COR-L47 (cell line): ENCODE measurements around the gene SLC22A8.
"Not testable (repeated sequence)": the region's sequence is repeated elsewhere in the genome, so short reads cannot be mapped to it uniquely, and the experiment has no call there.

Experiments used
- DNase-seq: peaks from one replicate; lab custom pipeline; 2025; lab: John Stamatoyannopoulos, UW

Gene SLC22A8, protein sequence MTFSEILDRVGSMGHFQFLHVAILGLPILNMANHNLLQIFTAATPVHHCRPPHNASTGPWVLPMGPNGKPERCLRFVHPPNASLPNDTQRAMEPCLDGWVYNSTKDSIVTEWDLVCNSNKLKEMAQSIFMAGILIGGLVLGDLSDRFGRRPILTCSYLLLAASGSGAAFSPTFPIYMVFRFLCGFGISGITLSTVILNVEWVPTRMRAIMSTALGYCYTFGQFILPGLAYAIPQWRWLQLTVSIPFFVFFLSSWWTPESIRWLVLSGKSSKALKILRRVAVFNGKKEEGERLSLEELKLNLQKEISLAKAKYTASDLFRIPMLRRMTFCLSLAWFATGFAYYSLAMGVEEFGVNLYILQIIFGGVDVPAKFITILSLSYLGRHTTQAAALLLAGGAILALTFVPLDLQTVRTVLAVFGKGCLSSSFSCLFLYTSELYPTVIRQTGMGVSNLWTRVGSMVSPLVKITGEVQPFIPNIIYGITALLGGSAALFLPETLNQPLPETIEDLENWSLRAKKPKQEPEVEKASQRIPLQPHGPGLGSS

DNA sequence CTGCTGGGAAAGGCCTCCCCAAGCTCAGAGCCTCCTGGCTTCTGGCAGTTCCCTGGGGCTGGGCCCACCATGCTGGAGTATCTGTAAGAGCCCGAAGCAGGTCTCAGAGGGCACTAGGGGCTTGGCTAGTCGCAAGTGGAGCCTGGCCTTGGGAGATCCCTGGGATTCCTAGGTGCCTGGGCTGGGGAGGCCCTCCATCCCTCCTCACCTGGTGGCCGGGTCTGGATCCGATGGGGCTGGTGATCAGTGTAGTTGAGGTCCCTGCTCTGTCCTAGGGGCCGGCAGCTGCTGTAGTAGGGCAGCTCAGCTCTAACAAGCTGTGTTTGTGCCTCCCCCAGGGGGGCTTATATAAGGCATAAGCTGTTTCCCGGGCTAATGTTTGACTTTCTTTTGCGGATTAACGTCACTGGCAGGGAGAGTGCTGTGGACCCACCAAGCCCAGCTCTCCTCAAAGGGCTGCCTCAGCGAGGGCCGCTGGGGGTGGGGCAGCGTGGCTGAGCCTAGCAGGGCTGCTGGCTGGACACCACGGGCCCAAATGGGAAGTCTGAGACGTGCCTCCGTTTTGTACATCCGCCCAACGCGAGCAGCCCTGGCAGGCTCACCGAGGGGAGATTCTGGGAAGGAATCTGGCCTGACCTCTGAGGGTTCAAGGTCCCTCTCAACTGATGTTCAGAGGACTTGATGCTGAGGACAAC, at the start of gene SLC22A8:
Gene SLC22A8 (minus strand): TSS at position 321 of the 695 bp plus-strand sequence. CDS start 883 bp downstream, outside the sequence.
- DNase-seq: no peak

DNA sequence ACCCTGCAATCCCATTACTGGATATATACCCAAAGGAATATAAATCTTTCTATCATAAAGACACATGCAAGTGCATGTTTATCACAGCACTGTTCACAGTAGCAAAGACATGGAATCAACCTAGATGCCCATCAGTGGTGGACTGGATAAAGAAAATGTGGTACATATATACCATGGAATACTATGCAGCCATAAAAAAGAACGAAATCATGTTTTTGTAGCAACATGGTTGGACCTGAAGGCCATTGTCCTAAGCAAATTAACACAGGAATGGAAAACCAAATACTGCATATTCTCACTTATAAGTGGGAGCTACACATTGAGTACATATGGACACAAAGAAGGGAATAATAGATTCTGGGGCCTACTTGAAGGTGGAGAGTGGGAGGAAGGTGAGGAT, 30.6 kb upstream of the SLC22A8 start:
- not testable (repeated sequence) for DNase-seq

DNA sequence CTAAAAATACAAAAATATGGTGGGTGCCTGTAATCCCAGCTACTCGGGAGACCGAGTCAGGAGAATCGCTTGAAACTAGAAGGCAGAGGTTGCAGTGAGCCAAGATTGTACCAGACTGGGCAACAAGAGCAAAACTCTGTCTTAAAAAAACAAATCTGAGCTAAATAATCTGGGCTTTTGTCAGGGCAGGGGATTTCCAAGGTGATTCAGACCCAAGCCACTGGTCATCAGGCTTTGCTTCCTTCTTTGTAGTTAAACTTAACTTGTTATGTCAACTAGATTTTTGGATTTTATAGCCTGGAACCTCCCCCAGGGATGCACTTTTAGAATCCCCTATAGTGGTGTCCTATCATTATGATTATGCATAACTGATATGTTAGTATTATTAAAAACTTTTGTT, 27.0 kb upstream of the SLC22A8 start:
- DNase-seq: no peak

DNA sequence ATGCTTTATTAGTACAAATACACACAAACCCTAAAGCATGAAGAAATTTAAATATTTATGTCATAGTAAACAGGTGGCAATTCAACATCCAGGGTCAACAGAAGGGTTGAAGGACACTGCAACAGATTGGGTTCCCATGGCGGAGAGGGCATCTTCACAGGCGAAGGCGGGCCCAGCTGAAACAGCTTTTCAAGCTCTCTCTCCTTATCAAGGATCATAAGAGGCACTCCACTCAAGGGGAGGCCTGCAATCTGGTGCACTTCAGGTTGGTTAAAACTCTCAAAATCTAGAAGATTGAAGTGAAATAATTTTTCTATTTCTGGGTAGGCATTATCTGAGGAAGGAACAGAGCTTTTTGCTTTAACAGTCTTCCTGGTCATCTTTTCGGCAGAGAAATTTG, 16.8 kb upstream of the SLC22A8 start:
- DNase-seq: no peak

DNA sequence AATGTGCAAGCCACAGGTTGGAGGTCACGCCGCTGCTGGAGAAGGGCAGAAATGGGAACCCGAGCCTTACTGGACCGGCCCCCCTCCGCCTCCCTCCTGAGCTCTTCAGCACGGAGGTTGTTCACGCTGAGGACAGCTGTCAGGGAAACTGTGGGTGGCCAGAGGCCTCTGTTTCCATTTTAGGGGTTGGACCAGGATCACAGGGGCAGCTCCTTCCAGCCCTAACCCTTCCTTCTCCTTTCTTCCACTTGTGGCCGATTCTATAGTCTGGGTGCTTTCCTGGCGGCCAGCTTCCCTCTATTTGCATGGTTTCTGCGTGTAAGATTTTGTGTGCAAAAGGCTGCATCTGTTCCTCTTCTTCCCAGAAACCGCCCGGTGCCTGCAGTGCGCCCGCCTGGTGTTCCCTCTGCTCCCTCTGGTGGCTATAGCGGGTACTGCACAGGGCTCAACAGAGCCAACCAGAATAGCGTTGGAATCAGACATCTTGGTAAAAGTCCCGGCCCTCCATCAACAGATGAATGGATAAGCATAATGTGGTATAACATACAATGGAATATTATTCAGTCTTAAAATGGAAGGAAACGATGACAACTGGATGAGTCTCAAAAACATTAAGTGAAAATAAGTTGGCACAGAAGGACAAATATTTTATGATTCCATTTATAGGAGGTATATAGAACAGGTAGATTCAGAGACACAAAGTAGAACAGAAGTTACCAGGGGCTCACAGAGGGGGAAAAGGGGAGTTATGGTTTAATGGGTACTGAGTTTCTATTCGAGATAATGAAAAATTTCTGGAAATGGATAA, 8.4 kb upstream of the SLC22A8 start:
- peak; percentile 63 for DNase-seq

DNA sequence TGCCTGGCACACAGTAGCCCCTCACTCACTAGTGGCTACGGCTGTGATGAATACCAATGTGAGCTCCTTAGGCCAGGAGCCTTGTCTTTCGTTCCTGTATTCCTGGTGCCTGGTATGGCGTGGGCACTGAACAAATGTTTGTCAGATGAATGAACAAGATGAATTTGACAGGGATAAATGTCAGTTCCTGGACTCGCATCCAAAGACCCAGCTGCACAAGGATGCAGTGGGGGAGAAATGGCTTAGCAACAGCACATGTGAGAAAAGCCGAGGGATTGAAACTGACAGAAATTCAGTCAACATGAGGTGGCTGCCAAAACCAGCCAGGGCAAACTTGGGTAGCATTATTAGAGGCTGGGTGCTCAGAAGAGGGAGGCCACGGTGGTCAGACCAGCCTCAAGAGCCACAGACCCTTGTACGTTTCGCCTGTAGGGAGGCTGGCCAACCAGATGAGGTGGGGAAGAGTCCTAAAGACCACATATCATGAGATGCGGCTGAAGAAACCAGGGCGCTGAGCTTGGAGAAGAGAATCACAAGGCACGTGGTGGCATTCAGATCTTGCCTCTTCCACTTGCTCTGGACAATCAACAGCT, 7.7 kb upstream of the SLC22A8 start:
- DNase-seq: no peak

DNA sequence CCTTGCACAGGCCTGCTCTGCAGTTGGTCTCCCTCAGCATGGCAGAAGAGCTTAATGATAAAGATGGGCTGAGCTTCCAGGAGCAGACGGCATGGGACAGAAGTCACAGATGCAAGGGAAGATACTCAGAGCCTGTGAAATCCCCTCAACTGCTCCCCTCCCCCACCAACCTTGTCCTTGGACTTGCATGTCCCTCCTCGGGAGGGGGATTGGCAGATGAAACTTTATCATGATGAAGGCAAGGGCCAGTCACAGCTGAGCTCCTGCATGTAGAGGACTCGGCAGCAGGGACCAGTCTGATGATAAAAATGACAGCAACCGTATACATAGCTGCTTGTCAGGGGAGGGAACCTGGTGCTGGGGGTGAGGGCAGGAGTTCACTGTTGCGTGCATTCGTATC, 6.8 kb upstream of the SLC22A8 start:
- DNase-seq: no peak

DNA sequence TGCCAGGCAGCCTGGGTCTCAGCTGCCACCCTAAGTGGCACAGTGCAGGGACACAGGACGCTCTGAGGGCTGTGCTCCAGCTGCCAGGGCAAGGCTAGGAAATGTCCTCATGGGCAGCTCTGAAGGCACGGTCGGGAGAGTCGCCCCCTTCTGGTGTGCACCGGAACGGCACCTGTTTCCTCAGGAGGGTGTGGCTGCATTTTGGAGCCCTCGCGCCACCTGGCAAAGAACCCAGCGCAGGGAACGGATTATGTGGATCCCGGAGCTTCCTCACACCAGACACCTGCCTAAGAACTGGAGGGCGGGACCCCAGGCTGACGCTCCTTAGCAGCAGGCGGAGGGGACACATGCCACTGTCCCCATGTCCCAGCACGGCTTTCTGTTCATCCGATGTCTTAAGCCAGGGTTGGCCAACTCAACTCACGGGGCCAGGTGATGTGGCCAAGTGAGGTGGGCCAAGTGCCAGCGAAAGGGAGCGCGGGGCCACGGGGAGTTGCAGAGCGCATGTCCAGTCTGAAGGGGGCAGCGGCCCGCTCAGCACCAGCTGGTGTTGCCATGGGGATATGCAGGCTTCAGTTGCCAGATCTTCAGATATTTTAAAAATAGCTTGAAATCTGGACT, 5.1 kb upstream of the SLC22A8 start:
- DNase-seq: no peak

DNA sequence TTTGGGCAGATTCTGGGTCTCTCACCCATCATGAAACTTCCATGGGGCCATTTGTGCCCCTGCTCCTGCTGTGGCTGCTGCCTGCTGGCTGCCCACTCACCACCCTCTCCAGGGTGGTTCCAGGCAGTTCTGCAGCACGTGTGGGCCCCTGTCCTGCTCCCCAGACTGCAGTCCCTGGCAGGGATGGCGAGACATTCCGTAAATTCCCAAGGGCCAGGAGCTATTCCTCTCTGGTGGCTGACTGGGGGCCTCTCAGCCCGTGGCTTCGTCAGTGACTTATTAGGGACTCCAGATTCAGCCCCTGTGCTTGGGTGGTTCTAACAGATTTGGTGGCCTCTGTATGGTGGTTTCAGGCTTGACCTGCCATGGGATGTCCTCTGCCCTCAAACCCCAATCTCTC, 3.9 kb upstream of the SLC22A8 start:
- no peak for DNase-seq

DNA sequence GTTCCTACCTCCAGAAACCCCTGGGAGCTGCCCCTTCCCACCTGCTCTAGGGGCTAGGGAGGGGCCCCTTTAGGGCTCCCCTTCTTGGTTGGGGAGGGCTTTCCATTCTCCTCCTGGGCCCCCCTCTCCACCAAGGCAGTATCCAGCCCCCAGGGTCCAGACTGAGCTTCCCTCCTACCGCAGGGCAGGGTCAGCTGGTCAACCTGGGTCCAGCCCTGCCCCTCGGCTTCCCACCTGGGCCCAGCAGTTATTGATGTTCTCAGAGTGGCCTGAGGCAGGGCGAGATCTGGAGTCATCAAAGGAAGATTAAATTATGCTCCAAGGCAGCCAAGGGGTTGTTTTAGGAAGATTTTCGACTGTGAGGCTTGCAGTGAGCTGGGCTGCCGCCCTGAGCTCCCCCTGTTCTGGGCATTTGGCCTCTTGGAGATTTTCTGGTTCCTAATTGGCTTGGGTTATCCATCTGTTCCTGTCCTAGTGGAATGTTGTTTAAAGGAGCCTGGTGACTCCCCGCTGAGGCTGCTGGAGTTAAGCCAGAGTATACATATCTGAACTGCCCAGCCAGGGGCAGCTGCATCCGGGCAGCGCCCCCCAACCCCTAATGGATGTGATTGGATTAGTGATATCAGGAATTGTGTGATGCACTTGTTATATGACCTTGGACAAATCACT, 1.8 kb upstream of the SLC22A8 start:
- DNase-seq: peak; percentile 75

DNA sequence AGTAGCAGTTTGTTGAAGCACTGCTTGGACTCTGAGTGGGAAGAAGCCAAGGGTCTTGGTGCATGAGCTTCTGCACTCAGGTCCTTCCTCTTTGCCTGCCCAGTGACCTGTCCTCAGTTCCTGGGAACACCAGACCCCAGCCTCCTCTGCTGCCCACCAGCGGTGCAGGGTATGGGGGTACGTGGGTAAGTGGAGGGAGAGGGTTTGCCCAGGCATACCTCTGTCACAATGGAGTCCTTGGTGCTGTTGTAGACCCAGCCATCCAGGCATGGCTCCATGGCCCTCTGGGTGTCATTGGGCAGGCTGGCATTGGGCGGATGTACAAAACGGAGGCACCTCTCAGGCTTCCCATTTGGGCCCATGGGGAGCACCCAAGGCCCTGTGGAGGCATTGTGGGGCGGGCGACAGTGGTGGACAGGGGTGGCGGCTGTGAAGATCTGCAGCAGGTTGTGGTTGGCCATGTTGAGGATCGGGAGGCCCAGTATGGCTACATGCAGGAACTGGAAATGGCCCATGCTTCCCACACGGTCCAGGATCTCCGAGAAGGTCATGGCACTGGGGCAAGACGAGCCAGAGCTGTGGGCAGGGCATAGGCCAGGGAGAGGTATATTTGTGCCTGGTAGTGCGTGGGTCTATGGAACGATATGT, 1.1 kb downstream of the SLC22A8 start:
- DNase-seq: no peak

DNA sequence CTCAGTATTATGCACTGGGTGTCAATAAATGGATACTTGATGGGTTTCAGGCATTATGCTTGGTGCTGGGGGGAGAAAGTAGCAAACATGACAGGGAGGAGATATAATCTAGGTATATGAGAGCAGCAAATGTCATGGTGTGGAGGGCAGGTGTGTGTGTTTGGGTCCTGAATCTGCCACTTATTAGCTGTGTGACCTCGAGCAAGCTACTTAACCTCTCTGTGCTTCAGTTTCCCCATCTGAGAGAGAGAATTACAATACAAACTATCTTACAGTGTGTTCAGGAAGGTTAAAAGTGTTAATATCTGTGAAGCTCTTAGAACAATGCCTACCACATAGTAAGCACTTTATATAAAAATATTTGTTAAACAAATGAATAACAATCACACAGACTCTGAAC, 2.8 kb downstream of the SLC22A8 start:
- no peak for DNase-seq

DNA sequence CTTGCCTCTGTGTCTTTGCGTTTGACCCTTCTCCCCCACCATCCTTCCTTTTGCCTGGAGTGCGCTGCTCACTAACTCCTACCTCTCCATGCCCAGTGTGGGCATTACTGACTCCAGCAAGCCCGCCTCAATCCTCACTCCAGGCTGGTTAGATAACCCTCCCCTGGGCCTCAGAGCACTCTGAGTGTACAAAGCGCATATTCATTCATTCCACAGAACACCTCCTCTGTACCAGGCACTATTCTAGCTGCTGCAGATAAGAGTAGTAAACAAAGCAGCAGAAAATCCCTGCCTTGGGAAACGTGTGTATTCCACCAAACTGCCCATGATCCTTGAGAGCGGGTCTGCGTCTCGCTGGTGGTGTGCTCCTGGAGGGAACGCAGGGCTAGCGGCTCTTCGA, 3.2 kb downstream of the SLC22A8 start:
- DNase-seq: no peak

DNA sequence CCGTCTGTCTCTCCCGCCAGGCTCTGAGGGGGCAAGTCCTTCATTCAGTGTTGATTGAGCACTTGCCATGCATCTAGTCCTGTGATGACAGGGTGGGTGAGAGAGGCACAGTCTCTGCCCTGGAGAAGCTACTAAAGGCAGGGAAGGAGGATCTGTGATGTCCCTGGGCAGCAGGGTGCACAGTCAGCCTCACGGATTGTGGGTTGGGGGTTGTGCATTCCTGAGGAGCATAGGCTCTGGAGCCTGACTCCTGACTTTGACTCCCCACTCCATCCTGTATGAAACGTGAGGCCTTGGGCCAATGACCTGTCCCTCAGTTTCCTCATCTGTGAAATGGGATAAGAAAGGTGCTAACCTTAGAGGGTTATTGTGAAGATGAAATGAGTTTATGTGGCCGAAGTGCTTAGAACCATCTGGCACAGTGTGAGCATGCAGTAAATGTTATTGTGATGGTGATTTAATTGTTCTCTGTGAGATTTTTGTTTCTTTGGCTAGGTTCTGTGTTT, 4.7 kb downstream of the SLC22A8 start:
- no peak for DNase-seq

DNA sequence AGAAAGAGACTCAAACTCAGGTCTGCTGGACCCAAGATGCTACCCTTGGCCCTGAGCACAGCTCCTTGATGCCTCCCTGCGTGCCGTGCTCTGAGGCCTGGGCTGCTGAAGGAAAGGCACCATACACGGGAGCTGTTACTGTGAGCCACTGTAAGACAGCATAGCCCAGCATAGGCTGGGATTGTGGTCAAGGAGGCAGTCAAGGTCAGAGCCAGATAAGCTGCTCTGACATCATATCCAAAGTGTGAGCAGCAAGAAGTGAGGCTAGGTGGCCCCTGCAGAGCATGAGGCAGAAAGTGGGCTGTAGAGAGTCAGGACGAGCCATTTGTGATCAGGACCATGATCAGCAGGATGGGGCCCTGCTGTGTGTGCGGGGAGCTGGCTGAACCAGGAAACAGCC, 7.7 kb downstream of the SLC22A8 start:
- no peak for DNase-seq

DNA sequence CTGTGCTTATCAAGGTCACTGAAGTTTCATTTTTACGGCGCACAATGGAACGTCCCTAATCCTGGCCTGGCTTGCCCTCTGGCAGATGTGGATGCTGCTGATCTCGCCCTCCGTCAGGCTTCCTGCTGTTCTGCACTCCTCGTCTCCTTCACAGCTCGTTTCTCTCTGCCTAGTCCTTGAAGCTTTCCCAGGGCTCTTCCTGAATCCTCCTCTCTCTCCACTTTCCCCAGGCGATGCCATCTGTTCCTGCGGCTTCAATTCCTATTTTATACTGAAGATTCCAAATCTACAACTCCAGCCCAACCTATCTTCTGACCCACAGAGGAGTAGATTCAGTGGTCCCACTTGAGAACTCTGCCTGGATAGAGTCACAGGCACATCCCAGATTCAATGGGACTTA, 14.2 kb downstream of the SLC22A8 start:
- no peak for DNase-seq

DNA sequence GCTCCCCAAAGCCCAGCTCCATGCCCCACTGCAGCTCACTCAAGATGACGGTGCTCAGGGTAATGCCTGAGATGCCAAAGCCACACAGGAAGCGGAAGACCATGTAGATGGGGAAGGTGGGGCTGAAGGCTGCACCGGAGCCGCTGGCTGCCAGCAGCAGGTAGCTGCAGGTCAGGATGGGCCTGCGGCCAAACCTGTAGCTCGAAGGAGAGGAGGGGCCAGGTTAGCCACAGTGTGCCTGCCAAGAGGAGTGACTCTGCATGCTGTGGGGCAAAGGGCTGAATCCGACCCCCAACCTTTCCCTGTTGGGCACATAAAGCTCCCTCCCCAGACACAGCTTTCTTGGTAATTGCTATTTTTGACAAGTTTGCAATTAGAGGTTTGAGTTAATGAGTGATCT, 16.0 kb downstream of the SLC22A8 start:
- no peak for DNase-seq

DNA sequence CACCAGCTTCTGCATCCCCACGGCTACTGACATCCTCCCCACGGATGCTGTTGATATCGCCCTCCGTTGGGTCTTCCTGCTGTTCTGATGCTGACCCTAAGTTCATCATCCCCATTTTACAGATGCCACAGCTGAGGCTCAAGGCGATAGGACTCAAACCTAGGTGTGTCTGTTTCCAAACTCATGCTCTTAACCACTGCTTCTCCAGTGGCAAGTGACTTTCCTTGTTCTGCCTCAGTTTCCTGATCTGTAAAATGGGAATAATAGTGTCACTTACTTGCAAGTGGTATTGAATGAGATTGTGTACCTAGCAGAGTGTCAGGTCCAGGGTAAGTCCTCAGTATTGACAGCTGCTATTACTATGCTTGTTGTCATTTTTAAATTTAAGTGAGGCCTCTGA, 16.5 kb downstream of the SLC22A8 start:
- DNase-seq: no peak

DNA sequence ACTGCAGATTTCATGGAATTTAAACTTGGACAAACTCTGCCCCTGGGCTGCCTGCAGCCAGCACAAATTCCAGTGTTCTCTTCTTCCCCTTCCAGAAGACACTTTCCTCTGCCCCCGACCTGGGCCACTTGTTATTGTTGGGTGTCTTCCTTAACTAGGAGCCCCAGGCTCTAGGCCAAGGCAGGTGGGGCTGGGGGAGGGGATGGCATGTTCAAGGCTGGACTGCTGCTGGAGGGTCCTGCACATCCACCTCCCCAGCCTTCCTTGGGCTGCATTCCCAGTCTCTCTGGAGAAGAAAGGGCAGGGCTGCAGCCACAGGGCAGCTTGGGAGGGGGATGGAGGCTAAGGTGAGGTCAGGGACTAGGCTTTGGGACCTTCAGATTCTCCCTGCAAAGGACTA, 19.4 kb downstream of the SLC22A8 start:
- no peak for DNase-seq

DNA sequence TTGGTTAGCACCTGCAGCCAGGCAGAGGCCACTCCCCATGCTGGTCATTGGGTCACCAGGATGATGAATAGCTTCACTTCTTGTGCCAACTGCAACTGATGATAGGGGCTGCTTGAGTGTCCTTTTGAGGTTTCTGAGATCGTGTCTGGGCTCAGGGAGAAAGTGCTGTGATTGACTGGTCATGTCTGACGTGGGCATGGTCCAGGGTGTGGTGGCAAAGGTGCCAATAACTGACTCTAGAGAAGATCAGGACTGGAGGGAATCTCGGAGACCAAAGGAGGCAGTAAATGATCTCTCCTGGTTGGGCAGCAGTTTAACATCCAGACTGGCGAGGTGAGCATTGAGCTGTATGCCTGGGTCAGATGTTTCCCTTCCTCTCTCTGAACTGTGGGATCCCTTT, 20.9 kb downstream of the SLC22A8 start:
- DNase-seq: no peak
